Activated CD4-positive, alpha-beta T cell treated with anti-CD3 and anti-CD28 coated beads for 48 hours (primary cell): ENCODE measurements around the gene DLL3.
"Not testable (repeated sequence)": the region's sequence is repeated elsewhere in the genome, so short reads cannot be mapped to it uniquely, and the experiment has no call there.

Source experiments
- DNase-seq: peaks from one replicate; pipeline ENCODE4 v3.0.0-alpha.2; 2020

The DLL3 gene, protein sequence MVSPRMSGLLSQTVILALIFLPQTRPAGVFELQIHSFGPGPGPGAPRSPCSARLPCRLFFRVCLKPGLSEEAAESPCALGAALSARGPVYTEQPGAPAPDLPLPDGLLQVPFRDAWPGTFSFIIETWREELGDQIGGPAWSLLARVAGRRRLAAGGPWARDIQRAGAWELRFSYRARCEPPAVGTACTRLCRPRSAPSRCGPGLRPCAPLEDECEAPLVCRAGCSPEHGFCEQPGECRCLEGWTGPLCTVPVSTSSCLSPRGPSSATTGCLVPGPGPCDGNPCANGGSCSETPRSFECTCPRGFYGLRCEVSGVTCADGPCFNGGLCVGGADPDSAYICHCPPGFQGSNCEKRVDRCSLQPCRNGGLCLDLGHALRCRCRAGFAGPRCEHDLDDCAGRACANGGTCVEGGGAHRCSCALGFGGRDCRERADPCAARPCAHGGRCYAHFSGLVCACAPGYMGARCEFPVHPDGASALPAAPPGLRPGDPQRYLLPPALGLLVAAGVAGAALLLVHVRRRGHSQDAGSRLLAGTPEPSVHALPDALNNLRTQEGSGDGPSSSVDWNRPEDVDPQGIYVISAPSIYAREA

DNA sequence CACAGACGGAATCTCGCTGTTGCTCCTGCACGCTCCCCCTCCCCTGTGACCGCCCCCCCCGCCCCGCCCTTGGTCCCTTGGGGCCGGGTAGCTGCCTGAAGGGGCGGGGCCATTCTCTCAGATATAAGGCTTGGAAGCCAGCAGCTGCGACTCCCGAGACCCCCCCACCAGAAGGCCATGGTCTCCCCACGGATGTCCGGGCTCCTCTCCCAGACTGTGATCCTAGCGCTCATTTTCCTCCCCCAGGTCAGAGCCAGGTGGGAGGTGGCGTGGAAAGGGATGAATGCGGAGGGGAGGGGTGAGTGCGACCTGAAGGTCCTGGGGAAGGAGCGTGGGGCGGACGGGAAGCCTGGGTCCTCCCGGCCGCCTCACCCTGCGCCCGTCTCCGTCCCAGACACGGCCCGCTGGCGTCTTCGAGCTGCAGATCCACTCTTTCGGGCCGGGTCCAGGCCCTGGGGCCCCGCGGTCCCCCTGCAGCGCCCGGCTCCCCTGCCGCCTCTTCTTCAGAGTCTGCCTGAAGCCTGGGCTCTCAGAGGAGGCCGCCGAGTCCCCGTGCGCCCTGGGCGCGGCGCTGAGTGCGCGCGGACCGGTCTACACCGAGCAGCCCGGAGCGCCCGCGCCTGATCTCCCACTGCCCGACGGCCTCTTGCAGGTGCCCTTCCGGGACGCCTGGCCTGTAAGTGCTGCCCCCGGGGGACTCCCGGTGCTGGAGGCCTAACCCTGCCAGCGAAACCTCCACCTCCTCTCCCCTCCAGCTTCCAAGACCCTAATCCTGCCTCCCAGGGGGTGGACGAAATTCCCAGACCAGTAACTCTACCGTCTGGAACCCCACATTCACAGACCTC, at the start of gene DLL3:
TSS of gene DLL3 (plus strand) at position 150 of the 845 bp plus-strand sequence. CDS start at position 178, 28 bp downstream.
- peak; percentile 42 for DNase-seq

DNA sequence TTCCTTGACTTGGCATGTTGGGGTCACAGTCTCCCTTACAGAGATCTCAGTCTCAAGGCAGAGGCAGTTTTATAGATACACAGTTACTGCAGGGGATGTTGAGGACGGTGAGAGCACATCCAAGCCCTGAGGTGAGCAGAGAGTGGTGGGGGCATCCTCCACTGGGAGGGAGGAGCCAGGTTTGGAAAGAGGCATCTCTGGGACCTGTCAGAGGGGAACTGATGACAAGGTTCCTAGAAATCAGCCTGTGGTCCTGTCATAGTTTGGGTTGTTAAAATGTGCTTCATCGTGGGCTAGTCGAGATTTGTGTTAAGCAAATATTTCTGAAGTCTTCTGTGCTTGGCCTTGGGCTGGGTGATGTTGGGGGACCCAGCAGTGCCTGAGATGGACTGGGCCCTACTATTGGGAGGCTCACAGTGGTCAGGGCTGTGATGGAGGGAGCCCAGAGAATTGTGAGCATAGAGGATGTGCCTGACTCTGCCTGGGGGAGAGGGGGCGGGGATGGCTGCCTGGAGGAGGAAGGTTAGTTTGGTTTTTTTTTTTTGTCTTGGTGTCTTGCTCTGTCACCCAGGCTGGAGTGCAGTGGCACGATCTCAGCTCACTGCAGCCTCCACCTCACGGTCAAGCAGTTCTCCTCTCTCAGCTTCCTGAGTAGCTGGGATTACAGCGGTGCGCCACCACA, 49.5 kb upstream of the DLL3 start:
- DNase-seq: no peak

DNA sequence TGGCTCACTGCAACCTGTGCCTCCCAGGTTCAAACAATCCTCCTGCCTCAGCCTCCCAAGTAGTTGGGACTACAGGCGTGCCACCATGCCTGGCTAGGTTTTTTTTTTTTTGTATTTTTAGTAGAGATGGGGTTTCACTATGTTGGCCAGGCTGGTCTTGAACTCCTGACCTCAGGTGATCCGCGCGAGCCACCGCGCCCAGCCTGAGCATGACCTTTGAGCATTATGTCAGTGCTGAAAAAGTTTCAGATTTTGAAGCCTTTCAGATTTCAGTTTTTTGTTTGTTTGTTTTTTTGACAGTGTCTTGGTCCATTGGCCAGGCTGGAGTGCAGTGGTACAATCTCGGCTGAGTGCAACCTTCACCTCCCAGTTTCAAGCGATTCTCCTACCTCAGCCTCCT, 47.5 kb upstream of the DLL3 start:
- not testable (repeated sequence) for DNase-seq

DNA sequence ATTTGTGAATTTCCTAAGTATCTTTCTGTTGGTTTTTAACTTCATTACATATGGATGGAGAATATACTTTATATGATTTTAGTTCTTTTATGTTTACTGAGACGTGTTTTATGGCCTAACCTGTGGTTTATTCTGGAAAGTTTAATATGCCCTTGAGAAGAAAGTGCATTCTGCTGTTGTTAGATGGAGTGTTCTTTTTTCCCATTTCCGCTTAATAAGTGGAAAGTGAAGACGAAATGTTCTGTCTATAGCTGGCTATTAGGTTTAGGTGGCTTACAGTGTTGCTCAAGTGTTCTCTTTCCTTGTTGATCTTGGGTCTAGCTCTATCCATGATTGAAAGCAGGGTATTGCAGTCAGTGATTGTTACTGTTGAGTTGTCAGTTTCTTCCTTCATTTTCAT, 35.3 kb upstream of the DLL3 start:
- no peak for DNase-seq

DNA sequence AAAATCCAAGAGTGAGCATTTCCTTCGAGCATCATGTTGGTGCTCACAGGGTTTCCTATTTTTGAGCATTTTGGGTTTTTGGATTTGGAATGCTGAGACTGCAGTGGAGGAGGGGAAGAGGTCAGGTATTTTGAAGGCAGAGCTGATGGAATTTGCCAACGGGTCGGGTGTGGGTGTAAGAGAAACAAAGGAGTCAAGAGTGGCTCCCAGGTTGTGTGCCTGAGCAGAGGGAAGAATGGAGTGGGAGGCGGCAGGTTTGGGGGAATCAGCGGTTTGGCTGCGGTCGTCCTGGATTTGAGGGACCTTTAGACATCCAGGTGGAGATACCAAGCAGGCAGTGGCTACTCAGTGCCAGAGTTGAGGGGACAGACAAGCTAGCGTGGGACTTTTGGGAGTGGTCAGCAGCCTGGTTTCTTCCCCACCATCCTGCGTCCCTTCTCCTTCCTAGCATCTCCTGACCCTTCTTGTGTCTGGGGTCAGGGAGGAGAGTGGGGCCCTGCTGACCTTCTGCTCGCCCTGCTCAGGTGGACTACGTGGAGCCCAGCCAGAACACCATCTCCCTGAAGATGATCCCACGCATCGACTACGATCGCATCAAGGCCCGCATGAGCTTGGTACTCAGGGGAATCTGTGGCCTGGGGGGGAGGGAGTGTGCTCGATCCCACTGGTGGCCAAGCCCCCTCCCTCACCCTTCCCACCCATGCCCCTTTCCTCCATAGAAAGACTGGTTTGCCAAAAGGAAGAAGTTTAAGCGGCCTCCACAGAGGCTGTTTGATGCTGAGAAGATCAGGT, 32.6 kb upstream of the DLL3 start:
- DNase-seq: no peak

DNA sequence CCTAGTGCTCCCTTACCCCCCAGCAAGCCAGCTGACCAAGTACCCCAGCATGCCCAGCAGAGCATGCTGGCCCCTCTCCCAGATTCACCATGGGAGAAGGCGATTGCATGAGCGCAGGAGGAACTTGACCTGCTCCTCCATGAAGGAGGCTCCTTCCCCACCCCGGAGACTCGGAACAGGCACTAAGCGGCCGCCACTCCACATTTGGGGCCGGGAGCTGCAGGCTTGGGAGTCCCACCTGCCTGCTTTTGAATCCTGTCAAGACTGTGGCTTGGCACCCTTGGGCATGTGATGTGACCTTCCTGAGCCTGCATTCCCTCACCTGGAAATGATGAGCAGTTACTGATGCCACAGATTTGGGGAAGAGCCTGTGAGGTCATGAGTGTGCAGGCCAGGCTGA, 30.8 kb upstream of the DLL3 start:
- DNase-seq: no peak

DNA sequence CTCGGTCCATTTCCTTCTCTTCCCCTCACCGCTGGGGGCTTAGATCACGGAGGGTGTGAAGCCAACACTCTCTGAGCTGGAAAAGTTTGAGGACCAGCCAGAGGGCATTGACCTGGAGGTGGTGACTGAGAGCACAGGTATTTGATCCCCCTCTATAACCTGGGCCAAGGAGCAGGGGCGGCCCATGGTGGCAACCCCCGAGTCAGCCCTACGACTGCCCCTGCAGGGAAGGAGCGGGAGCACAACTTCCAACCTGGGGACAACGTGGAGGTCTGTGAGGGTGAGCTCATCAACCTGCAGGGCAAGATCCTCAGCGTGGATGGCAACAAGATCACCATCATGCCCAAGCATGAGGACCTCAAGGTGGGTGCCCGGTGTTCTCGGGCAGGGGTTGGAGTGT, 29.7 kb upstream of the DLL3 start:
- no peak for DNase-seq

DNA sequence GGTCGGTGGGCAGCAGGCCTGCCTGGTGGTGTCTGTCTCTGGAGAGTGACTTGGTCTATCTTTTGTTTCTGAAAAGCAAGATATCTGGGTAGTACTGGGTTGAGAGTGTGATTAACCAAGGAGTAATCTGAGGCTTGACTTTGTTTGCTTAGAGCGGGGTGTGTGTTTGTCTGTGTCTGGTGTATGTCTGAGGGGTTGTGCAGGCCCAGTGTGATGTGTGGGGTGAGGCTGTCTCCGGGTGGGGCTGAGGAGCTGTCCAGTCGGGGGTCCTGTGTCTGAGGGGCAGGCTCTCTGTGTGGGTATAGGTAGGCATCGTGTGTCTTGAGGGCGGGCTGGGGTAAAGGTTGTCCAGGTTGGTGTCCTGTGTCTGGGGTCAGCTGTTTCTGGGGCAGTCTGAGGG, 29.2 kb upstream of the DLL3 start:
- DNase-seq: no peak

DNA sequence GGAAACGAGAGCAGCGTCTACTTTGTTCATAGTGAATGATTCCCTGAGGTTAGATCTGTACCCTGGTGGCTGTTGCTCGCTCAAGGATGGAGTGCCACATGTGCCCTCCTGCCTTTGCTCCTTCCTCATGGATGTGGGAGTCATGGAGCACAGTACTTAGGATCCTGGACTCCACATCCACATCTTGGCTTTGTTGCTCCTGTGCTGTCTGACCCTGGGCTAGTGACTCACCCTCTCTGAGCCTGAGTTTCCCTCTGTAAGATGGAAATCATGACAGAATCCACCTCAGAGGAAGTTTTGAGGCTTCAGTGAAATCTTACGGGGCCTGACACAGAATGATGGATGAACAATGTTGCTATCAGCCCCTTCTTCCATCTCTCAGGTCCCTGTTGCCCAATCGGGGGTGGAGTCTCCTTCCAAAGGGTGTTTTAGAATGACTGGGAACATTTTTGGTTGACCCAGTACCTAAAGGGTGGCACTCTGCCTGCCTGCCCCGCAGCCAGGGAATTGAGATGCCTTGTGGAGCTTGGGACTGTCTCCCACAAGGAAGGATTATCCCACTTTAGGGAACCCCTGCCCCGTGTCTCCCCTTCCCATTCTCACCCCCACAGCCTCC, 27.9 kb upstream of the DLL3 start:
- peak; percentile 45 for DNase-seq

DNA sequence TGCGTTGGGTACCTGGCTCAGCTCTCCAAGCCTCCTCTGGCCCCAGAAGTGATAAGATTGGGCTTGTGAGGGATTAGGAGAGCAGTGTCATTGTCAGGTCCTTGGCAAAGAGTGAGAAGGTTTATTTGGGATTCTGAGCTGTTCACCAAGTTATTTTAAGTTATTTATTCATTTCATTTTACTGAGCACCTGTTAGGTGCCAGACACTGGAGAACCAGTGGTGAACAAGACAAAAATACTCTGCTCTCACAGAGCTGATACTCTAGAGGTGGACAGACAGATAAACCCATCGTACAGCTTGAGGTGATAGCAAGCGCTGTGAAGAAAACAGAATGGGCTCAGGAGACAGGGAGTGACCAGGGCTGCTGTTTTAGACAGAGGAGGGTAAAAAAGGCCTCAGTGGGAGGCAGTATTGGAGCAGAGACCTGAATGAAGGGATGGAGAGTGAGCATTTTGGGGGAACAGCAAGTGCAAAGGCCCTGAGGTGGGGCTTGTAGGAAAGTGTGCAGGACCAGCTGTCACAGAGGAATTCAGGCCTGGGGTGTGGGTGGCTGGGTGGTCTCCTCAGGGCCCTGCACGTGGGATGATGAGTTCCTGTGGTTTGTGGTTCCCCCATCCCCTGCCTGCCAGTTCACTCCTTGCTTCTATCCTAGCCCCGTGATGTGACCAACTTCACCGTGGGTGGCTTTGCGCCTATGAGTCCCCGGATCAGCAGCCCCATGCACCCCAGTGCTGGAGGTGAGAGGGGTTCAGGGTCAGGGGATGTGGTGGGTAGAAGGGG, 26.8 kb upstream of the DLL3 start:
- no peak for DNase-seq

DNA sequence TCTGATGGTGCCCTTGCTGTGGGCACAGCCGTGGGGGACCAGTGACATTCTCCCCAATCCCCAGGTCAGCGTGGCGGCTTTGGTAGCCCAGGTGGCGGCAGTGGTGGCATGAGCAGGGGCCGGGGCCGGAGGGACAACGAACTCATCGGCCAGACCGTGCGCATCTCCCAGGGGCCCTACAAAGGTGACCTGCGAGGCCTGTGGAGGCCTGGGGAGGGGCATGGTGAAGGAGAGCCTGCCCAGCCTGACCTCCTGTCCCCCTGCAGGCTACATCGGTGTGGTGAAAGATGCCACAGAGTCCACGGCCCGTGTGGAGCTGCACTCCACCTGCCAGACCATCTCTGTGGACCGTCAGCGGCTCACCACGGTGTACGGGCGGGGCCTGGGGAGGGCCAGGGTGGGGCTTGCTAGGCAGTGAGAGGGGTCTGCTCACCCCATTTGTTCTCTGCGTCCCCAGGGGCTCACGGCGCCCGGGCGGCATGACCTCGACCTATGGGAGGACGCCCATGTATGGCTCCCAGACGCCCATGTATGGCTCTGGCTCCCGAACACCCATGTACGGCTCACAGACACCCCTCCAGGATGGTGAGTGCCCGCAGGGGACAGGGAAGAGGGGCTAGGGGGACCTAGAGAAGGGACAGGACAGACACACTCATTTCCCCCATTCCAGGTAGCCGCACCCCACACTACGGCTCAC, 25.9 kb upstream of the DLL3 start:
- no peak for DNase-seq

DNA sequence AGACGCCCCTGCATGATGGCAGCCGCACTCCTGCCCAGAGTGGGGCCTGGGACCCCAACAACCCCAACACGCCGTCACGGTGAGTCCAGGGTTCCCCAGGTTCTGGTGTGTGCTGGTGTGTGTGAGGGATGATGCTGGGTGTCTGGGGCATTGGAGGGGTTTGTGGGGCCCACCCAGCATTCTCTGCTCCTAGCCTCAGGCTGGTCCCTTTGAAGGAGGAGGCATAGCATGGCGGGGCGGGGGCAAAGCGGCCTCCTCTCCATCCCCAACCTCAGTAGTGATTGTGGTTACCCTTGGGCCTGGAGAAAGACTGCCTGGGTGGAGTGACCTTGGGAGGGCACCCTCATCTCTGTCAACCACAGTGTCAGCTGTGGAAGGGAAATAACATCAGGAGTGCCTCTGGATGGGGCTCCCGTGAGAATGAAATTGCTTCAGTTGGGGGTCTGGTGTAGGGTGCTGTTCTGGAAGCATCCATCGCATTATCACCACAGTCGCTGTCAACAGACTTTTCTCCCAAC, 25.2 kb upstream of the DLL3 start:
- no peak for DNase-seq

DNA sequence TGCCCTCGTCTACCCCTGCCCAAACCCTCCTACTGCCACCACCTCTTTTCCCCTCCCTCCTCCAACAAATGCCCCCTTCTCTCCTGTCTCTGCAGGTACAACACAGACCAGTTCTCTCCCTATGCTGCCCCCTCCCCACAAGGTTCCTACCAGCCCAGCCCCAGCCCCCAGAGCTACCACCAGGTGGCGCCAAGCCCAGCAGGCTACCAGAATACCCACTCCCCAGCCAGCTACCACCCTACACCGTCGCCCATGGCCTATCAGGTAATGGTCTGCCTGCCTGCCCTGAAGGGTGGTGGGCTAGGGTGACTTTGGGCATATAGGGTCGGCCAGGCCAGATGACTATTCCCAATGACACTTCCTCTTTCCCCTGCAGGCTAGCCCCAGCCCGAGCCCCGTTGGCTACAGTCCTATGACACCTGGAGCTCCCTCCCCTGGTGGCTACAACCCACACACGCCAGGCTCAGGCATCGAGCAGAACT, 24.6 kb upstream of the DLL3 start:
- DNase-seq: peak; percentile 84

DNA sequence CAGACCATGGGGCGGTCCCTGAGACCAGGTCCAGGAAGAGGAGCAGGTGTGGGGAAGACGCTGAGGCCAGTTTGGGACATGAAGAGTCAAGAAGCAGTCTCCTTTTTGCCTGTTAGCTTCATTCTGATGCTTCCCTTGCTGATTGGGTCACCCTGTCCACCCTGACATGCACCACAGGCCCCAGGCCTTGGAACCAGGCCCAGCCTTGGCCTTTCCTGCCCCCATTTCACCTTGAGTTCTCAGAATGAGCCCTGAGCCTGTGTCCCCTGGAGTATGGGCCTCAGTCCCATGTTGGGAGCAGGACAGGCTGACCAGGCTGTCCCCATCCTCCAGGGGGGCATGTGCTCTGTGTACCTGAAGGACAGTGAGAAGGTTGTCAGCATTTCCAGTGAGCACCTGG, 23.0 kb upstream of the DLL3 start:
- DNase-seq: no peak

DNA sequence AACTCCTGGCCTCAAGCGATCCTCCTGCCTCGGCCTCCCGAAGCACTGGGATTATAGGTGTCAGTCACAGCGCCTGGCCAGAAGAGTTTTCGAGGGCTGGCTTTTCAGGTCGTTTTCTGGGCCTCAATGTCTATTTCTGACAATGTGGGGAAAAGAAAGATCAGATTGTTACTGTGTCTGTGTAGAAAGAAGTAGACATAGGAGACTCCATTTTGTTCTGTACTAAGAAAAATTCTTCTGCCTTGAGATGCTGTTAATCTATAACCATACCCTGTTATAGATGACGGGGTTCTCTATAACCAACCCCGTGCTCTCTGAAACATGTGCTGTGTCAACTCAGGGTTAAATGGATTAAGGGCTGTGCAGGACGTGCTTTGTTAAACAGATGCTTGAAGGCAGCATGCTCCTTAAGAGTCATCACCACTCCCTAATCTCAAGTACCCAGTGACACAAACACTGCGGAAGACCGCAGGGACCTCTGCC, 19.4 kb upstream of the DLL3 start:
- DNase-seq: not testable (repeated sequence)

DNA sequence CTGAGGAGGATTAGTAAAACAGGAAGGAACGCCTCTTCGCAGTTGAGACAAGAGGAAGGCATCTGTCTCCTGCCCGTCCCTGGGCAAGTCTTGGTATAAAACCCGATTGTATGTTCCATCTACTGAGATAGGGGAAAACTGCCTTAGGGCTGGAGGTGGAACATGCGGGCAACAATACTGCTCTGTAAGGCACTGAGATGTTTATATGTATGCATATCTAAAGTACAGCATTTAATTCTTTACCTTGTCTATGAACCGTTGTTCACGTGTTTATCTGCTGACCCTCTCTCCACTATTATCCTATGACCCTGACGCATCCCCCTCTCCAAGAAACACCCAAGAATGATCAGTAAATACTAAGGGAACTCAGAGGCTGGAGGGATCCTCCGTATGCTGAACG, 18.8 kb upstream of the DLL3 start:
- no peak for DNase-seq

DNA sequence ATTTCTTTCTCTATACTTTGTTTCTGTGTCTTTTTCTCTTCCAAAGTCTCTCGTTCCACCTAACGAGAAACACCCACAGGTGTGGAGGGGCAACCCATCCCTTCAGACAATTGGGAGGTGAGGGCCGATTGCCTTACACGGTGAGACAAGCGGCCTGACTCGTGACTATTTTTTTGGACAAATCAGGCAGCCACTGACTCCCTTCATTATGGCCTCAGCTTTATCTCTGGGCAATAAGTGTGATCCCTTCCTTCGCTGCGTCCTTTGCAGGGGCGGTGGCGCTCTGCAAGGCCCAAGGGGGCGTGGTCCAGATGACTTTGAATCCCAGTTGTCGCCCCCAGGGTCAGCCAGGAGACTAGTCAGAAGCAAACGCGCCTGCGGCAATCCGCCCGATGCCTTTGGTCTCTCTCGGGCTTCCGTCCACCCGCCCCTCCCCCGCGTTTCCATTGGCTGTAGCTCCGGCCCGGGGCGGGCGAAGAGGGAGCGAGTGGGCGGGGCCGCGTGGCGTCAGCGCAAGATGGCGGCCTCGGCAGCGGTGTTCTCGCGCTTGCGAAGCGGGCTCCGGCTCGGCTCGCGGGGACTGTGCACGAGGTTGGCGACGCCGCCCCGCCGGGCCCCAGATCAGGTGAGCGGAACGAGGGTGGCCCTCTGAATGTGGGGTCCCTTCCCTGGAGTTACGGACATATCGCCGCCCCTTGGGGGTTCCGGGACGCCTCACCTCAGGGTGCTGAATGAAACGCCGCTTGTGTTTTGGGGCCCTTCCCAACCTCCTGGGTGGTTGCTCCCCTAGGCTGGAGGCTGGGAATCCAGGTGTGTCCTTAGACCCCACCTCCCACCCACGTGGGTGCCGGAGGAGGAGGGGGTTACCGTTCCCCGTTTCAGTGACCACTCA, 18.2 kb upstream of the DLL3 start, which contains the start of gene TIMM50:
TSS of gene TIMM50 (plus strand) at position 502 of the 892 bp plus-strand sequence. CDS start at position 518, 16 bp downstream.
- DNase-seq: peak; percentile 99

DNA sequence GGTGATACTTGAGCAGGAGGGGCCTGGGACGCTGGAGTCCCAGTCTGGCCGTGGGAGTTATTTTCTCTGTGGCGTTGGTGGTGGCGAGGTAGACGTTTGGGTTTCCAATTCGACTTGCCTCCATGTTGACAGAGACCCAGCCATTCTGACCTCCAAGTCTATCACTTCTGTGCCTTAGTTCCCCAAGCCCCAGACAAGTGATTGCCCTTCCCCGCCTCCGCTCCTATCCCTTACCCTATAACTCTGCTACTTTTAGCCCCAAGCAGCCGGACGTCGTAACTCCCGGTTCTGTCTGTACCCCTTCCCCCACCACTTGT, 17.6 kb upstream of the DLL3 start:
- no peak for DNase-seq

DNA sequence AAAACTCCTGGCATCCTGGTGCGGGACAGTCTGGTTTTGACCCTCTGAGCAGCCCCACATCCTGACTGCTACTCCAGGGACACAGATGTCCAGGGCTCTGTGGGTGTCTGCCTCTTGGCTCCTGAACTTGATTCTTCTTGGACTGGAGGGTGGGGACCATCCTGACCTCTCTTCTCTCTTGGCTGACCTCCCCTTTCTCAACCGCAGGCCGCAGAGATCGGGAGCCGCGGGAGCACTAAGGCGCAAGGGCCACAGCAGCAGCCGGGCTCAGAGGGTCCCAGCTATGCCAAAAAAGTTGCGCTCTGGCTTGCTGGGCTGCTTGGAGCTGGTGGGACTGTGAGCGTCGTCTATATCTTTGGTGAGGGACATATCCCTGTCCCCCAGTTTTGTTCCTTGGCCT, 17.1 kb upstream of the DLL3 start:
- DNase-seq: no peak
